ENCODE data around the gene TMEM201.
"Not testable (repeated sequence)": the region's sequence is repeated elsewhere in the genome, so short reads cannot be mapped to it uniquely, and the experiment has no call there.

TMEM201 gene

DNA sequence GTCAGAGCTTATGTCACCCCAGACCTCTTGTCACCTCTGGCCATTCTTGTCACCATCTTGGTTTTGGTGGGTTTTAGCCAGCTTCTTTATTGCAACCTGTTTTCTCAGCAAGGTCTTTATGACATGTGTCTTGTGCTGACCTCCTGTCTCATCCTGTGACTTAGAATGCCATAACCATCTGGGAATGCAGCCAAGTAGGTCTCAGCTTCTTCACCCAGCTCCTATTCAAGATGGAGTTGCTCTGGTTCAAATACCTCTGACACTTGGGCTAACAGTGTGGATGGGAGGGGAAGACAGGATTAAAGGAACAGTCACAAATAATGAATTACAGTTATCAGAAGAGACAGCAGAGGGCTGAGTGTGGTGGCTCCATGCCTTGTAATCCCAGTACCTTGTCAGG is 32.3 kb downstream of the TMEM201 start:
- no peak for DNase-seq (ENCODE audit: low spot score)

DNA sequence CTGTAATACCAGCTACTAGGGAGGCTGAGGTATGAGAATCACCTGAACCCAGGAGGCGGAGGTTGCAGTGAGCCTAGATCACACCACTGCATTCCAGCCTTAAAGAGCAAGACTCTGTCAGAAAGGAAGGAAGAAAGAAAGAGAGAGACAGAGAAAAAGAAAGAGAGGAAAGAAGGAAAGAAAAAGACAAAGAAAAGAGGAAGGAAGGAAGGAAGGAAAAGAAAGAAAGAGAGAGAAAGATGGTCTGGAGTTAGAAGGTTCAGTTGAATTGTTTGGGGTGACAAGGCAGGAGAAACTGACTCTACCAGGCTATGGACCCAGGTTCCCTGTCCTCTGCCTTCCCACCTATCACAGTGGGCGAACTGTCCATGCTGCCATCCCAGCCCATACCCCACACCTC is 35.4 kb downstream of the TMEM201 start:
- no peak for DNase-seq (ENCODE audit: low spot score)

DNA sequence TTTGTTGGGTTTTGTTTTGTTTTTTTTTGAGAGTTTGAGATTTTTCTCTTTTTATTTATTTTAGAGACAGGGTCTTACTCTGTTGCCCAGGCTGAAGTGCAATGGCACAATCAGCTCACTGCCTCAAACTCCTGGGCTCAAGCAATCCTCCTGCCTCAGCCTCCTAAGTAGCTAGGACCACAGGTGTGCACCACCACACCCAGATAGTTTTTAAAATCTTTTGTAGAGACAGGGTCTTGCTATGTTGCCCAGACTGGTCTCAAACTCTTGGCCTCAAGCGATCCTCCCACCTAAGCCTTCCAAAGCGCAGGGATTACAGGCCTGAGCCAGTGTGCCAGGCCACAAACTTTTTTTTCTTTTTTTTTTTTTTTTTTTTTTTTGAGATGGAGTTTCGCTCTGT is 36.3 kb downstream of the TMEM201 start:
- DNase-seq (ENCODE audit: low spot score): not testable (repeated sequence)

DNA sequence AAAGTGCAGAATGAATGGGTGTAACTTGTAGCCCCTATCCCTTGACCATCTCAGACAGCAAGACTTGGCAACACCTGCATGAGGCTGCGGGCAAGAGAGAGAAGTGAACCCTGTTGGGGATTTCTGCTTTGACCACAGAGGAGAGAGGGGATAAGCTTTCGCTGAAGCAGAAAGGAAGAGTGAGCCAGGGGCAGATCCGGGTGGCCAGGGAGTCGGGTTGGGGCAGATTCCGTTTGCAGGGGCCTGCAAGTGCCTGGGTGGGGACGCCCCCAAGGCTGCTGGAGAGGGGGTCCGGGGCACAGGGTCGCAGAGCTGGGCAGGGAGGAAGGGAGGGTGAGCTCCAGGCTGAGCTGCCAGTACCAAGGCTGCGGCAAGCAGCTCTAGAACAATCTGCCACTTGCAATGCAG is 37.5 kb downstream of the TMEM201 start:
- DNase-seq (ENCODE audit: low spot score): no peak

DNA sequence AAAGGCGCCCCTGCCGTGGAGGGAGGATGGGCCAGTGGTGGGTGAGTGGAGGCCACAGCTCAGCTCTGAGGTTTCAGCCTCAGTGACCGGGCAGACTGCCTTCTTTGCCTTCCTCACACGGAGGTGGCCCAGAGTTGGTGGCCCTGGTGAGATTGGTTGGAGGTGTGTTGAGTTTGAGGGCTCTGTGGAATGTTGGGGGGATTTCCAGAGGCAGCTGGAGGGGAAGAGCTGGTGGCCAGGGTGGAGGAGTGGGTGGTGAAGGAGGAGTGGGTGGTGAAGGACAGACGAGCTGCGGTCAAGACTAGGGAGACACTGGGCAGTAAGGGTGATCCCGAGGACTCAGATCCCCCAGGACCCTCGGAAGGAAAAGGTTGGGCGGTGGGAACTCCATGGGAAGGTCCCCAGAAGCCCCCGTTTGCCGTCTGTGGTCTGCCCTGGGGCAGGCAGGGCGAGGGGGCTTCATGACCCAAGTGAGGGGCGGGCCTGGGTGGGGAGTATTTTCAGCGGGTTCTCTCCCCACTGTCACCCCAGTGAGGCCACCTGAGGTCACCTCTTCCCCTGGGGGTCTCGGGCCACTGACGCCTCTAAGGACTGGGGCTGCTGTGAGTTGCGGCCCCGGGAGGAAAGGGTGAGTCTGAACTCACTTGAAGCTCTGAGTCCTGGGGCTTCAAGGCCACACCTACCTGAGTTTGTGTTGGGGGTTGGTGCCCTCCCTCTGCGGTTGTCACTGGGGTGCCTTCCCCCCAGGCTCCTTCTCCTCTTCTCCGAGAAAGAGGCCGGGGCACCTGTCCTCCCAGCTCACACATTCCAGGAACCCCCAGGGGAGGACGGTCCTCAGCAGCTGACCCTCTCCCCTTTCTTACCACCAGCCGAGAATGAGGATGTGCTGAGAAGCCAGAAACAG is 40.1 kb downstream of the TMEM201 start:
- no peak for DNase-seq (ENCODE audit: low spot score)

DNA sequence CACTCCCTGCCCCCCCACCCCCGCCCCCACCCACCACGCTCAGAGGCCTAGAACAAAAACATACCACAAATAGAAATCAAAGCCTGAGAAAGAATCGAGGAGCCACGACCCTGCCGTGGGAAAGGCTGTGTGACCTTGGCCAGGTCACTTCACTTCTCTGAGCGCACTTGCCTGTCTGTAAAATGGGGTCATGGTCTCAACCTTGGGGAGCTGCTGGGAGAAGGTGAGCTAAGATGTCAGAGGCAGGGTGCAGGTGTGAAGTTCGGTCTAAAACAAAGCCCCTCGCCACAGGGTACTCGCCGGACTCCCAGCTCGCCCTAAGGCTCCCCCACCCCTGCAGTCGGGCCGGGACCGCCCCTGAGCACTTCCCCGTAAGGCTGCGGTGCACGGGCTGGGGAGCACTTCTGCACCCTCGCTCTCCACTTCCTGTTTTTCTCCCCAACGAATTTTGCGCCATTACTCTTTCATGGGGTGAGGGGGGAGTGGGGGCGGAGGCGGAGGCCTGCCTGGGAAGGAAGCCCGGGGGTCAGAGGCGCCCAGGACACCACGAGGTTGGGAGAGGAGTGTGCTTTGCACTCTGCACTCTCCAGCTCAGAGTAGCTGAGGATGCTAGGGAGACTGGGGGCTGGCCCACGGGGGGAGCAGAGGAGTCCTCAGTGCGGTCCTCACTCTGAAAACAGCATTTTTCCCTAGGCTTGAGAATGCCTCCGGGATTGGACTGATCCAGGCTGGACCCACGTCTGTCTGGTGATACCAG is 40.9 kb downstream of the TMEM201 start:
- DNase-seq (ENCODE audit: low spot score): no peak

DNA sequence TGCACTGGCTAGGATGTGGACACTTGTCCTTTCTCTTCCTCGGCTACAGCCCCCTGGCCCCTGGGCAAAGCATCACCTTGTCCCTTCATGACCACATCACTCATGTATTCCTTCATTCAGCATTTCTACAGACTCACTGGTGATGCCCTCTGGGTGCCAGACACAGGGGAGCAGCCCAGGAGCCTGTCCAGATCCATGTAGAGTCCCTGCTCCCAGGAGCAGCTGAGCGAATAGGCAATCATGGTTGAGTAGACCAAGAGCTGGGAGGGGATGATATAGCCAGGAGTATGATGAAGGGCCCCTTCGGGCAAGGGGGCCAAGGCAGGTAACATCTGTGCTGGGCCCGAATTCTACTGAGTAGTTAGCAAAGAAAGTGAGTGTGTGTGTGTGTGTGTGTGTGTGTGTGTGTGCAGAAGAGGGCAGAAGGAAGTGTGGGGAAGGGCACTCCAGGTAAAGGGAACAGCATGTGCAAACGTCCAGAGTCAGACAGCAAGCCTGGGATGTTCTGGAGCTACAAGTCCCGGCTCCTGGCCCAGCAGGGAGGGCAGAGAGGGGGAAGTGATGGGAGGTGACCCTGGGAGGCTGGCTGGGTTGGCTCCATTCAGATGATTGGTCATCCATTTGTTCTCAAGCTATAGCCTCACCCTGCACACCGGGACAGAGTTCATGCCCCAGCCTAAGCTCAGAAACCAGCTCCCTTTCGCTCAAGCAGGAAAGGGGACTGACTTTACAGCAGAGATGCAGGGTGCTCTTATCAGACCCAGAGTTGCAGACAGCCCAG is 41.8 kb downstream of the TMEM201 start:
- no peak for DNase-seq (ENCODE audit: low spot score)

DNA sequence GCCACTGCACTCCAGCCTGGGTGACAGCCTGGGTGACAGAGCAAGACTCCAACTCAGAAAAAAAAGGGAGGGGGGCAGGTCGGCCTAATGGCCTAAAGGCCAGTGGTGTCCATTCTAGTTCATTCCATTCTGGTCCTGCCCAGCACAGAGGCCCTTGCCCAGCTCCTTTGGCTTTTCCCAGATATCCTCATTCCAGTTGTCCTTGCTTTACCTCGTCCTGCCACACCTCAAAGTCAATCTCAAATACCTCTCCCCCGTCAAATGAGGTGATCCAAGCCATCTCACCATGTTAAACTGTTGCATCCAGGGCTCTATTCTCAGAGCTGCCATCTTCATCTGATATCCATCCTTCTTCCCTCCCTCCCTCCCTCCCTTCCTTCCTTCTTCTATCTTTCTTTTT is 42.9 kb downstream of the TMEM201 start:
- no peak for DNase-seq (ENCODE audit: low spot score)

DNA sequence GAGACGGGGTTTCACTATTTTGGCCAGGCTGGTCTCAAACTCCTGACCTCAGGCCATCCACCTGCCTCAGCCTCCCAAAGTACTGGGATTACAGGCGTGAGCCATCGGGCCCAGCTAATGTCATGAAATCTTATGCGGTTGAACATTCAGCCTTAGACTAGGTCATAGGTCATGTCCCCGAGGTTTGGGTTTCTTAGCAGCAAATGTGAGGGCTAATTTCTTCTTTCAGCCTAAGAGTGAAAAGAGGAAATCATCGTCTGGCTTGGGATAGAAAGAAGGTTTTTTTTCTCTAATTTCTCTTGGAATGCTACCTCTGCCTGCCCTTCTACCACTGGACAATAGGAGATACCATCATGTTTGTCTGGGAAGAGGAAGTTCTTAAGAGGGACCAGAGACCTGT is 44.8 kb downstream of the TMEM201 start:
- no peak for DNase-seq (ENCODE audit: low spot score)

DNA sequence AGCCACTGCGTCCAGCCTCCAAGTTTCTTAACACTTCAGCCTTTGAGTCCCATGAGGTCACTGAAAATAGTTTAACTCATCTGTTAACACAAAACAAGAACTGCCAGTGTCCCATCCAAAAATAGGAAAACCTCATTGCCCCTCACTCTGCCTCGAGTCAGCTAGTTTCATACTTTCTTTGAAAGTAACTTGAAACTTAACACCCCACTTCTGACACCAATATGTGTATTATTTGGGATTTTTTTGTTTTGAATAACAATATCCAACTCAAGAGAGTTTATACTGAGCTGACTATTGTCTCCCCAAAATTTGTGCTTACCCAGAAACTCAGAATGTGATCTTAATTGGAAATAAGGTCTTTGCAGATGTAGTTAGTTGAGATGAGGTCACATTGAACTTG is 45.9 kb downstream of the TMEM201 start:
- no peak for DNase-seq (ENCODE audit: low spot score)

DNA sequence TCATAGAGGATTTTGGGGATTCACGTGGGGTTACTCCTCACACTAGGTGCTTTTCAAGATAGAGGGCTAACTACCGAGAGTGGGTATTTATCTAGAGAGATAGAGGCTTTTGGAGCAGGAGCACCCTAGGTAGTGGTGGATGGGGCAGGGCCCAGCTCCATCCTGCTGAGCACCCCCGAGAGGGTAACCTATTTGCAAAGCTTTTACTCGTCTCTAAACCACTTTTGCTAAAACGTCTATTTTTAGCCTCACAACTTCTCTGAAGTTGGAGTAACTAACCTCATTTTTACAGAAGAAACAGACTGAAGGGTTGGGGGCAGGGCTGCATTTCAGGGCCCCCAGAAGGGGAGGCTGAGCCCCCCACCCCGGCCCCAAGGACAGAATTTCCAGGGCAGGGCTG is 50.5 kb downstream of the TMEM201 start:
- no peak for DNase-seq (ENCODE audit: low spot score)

DNA sequence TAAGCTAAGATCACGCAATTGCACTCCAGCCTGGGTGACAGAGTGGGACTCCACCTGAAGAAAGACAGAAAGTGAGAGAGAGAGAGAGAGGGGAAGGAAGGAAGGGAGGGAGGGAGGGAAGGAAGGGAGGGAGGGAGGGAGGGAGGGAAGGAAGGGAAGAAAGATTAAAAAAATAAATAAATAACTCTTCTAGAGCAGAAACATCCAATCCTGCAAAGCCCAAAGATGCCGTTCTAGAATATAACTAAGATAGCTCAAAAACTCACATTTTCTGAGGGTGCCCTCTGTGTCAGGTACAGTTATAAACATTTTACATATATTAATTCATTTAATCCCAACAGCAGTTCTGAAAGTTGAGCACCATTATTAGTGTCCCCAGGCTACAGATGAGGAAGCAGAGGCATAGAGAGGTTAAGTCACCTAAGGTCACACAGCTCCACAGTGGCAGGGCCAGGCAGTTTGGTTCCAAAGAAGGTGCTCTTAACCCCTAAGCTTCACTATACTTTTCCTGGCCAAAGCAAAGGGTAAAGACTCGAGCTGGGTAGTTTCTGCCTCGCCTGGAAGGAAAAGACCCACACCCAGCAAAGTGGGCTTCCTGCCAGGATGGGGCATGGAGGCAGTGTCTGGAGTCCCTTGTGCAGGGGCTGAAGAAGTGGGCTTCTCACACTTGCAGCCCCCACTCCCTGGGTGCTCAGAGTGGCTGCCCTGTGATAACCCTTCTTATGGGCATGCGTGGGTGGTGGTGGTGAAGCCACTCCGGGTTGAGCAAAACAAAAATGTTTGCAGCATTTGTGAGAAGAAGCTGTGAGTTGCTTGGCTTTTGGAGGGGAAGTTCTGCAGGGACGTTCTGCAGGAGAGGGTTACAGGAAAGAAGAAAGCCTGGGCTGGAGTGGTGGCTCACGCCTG is 54.9 kb downstream of the TMEM201 start:
- no peak for DNase-seq (ENCODE audit: low spot score)

DNA sequence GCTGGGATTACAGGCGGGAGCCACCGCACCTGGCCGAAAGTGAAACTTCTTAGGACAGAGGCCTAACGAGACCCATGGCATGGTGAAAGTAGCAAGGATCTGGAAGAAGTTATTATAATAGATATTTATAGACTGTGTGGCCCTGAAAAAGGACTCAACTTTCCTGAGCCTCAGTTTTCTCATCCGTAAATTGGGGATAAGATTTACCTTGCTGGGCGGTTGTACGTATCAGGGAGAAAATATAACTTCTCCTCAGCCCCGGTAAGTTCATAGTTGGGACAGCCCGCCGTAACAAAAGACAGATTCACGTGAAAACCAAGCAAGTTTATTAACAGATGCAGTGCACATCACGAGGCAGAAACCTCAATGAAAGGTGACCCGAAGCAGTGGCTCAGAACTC is 57.3 kb downstream of the TMEM201 start:
- no peak for DNase-seq (ENCODE audit: low spot score)

DNA sequence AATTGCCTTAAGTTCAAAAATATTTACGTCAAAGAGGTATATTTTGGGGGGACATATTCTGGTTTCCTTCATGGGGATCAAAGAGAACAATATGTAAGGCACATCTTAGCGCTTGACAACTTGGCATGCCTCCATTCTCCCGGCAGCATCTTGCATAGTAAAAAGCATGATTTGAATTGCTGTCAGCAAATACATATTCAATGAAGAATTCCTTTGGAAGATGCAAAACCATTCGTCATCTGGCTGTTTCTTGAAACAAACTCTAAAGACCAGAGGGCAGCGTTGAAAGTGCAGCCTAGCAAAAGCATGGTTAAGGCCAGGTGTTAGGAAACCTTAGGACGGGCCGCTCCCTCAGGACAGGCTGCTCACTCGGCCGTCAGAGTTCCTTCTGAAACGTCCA is 59.5 kb downstream of the TMEM201 start:
- DNase-seq (ENCODE audit: low spot score): no peak

DNA sequence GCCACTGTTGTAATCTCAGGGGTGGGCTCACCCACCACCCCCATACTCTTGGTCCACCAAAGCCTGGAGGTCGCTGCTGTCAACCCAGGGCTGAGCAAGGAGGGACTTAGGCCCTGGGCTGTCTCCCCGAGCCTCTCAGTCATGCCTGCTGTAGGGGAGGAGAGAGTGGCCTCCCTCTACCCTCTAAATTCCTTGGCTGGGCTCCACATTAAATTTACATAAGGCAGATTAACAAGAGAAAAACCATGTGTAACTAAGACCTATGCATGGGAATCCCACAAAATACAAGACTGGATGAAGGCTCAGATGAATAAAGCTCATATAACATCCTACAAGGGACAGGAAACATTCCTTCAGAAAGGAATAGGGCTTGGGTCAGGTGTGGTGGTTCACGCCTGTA is 61.1 kb downstream of the TMEM201 start:
- DNase-seq (ENCODE audit: low spot score): no peak

DNA sequence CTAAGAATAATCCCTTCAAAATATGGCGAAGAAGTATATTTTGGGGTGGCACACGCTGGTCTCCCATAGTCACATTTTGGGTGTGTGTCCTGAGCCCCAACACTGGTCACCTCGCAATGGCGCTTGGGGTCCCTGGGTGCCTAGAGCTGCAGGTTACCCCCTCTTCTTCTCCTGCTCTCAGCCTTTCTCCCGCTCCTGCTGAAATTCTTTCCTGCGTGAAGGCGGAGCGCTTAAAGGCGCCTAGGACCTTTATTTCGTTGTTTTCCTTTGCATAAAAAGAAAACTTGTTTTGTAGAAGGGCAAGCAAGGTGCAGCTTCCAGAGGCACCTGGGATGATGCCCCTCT is 62.5 kb downstream of the TMEM201 start:
- no peak for DNase-seq (ENCODE audit: low spot score)

DNA sequence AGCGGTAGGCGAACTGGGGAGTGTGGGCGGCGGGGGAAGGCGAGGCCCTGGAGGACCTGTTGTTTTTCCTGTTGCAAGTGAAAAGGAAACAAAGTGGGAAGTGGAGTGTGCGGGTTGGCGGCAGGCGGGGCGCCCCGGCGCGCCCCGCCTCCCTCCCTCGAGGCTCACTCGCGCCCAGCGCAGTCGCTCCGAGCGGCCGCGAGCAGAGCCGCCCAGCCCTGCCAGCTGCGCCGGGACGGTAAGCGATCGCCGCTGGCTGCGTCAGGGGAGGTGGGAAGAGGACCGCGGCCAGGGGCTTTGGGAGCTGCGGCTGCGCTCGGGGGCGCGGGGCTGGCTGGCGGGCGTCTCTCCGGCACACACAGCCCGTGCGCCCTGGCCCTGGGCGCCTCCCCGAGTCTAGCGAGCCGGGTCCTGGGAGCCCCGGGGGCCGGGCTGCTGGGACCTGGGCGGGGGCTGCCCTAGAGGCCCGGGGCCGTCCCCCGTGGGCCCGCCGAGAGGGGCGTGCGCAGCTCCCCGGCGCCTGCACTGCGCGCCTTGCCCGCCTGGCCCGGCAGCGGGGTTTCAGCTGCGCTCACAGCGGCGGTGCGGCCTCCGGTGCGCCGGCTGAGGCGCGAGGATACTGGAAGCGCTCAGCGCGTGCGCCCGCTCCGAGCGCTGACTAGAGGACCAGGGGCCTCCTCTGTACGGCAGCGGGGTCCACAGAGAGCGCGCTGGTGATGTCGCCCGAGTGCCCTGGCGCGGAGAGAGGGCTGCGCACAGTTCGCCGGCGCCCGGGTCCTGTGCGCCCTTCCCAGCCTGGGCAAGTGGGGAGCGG is 63.1 kb downstream of the TMEM201 start, which contains the start of gene PIK3CD:
TSS of gene PIK3CD (plus strand) at position 167 of the 814 bp plus-strand sequence. CDS start 58,725 bp downstream, outside the sequence.
- no peak for DNase-seq (ENCODE audit: low spot score)

DNA sequence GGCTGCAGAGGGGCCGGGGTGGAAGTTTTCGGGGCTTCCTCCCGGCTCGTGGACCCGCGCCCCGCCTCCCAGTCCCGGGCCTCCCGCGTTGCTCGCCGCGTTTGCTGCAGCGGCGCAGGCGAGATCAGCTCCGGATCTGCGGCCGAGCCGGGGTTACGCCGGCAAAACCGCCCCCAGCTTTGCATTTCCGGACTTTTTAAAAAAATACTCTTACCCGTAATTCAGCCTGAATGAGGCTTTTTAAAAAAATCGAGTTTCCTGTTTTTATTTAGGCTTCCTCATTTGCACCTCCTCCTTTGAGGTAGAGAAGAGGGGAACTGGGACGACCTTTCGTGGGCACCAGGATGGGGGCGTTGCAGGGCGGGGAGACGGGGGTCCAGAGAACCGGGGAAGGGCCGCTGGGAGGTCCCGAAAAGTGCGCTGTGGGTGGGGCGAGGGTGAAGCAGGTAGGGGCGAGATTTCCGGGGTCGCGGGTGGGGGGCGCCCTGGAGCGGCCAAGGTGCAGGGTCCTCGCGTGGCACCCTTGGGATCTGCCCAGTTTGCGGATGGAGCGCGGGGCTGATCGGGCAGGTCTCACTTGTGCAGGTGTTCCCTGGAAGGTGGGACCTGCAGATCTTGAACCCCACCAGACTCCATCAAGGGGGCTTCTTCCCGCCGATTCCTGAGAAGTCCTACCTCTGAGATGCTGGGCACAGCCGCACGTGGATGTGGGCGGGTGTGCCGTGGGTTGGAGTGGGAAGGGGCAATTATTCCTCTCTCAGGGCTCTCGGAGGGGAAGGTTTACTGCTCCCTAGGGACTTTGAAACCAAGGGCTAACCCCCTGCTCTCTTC is 63.9 kb downstream of the TMEM201 start:
- DNase-seq (ENCODE audit: low spot score): no peak

DNA sequence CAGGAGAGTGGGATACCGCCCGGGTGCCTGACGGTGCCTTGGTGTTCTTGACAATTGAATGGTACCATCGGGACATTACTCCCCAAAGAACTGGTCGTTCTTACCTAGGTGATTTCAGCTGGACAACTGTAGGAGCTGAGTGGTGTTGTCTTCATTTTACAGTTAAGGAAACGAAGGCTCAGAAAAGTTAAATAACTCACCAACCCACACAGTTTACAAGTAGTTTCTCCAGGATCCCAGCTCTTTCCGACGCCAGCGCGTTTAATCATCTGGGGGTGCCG is 64.4 kb downstream of the TMEM201 start:
- DNase-seq (ENCODE audit: low spot score): no peak

DNA sequence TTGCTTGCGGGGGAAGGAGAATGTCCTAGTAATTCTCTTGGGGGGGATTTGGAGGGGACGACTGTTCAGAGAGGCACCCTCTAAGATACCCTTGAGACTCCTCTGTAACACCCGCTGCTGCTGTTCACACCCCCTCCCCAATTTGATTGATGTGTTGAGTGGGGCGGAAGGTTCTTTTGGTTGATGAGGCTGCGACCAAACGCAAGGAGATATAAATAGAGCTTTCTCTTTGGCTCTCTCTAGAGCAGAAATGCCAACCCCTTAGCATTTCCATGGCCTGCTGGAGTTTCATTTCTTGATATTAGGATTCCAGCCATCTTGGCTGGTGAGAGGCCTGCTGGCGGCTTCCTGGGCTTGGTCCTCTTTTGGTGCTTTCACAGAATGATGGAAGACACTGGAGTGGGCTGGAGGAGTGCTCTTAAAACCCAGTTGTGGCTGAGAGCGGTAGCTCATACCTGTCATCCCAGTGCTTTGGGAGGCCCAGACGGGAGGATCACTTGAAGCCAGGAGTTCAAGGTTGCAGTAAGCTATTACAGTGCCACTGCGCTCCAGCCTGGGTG is 64.9 kb downstream of the TMEM201 start:
- DNase-seq (ENCODE audit: low spot score): no peak
